GM04503 (cell line): ENCODE data around the gene LSM5.

Experiments used
- DNase-seq: peaks from one replicate; pipeline ENCODE4 v3.0.0-alpha.2; 2012; ENCODE audit warnings: low read depth

LSM5 gene

GRCh38 chr7:32462451-32462850 lies 27.7 kb downstream of the LSM5 start:
- DNase-seq = no peak

GRCh38 chr7:32461484-32461883 lies 28.7 kb downstream of the LSM5 start:
- no peak for DNase-seq

GRCh38 chr7:32459788-32460187 lies 30.4 kb downstream of the LSM5 start:
- no peak for DNase-seq

GRCh38 chr7:32458025-32458424 lies 32.2 kb downstream of the LSM5 start:
- no peak for DNase-seq

GRCh38 chr7:32453341-32454011 lies 36.7 kb downstream of the LSM5 start:
- DNase-seq = no peak

- no peak for DNase-seq
Observed at GRCh38 chr7:32447218-32447617, 43.0 kb downstream of the LSM5 start.

- DNase-seq = no peak
Observed at GRCh38 chr7:32436146-32436928, 53.8 kb downstream of the LSM5 start.
